ENCODE results near the gene NEDD1.

The NEDD1 gene

DNA sequence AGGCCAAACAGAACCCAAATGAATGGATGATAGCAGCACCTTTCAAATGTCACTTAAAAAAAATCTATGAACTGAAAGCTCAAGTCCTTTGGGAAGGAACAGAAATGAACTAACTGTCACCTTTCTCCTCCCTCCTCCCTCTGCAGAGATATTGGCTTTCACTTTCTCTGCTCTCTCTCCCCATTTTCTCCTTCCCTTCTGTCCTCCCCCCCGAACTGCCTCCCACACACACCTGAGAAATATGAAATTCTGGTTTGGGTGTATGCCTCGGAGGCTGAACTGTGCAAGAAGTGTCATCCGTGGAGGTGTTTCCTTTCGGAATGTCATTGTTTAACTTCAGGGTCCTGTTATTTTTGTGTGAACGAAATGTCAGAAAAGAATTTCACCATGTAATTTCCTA lies 87.8 kb downstream of the NEDD1 start:
- TF ChIP-seq EZH2phosphoT487 (conservative IDR thresholded peaks at IDR 0.05; ENCODE audit: low read length) = no peak
- TF ChIP-seq, protein P1, sequence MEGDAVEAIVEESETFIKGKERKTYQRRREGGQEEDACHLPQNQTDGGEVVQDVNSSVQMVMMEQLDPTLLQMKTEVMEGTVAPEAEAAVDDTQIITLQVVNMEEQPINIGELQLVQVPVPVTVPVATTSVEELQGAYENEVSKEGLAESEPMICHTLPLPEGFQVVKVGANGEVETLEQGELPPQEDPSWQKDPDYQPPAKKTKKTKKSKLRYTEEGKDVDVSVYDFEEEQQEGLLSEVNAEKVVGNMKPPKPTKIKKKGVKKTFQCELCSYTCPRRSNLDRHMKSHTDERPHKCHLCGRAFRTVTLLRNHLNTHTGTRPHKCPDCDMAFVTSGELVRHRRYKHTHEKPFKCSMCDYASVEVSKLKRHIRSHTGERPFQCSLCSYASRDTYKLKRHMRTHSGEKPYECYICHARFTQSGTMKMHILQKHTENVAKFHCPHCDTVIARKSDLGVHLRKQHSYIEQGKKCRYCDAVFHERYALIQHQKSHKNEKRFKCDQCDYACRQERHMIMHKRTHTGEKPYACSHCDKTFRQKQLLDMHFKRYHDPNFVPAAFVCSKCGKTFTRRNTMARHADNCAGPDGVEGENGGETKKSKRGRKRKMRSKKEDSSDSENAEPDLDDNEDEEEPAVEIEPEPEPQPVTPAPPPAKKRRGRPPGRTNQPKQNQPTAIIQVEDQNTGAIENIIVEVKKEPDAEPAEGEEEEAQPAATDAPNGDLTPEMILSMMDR (IDR thresholded peaks at IDR 0.05; ENCODE audit: insufficient read depth, low read length, poor library complexity, severe bottlenecking) = no peak

DNA sequence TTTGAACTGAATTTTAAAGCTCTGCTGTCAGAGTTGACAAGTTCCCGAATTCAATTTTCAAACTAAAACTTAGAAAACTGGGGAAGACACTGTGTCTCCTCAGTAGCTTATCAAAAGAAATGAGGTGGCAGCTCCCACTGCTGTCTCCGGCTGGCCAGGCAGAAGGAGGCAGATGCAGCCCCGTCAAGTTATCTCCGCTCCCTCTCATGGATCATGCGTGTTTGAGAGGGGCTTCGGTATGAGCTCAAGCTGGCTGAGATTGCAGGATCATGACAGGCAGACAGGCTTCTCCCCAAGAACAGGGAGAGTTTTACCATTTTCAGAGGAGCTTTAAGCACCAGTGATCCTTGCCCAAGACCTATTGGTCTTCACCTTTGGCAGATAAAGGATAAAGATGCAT lies 88.8 kb downstream of the NEDD1 start:
- no peaks in the 10 kb centered on the region for H3K27me3 ChIP-seq (ENCODE audit: low read length)
- no peak overlapping the region for H3K4me2 ChIP-seq (ENCODE audit: low read depth, low read length, poor library complexity, severe bottlenecking)
- H4K20me1 ChIP-seq (ENCODE audit: low read depth, low read length) = no peaks in the 10 kb centered on the region
- no peaks in the 10 kb centered on the region for H3K36me3 ChIP-seq (ENCODE audit: low read length)
- H3K4me3 ChIP-seq (ENCODE audit: insufficient read depth, low read length, poor library complexity, severe bottlenecking) = no peak overlapping the region
- H3K9me2 ChIP-seq (replicated peaks; ENCODE audit: insufficient read depth, low read length) = no peaks in the 10 kb centered on the region
- no peaks in the 10 kb centered on the region for H3K9me3 ChIP-seq (ENCODE audit: insufficient read depth, low read length)
- H3F3A ChIP-seq (ENCODE audit: insufficient read depth) = no peaks in the 10 kb centered on the region
- TF ChIP-seq EZH2phosphoT487 (conservative IDR thresholded peaks at IDR 0.05; ENCODE audit: low read length) = no peak
- TF ChIP-seq, protein P1 (IDR thresholded peaks at IDR 0.05; ENCODE audit: insufficient read depth, low read length, poor library complexity, severe bottlenecking) = no peak
- H3K9ac ChIP-seq (ENCODE audit: low read length) = no peak overlapping the region
- H2AFZ ChIP-seq (ENCODE audit: low read depth, low read length, severe bottlenecking) = no peak overlapping the region
- no peaks in the 10 kb centered on the region for H3K79me2 ChIP-seq (ENCODE audit: insufficient read depth, low read length)
- no peak overlapping the region for H3K27ac ChIP-seq (ENCODE audit: low read depth, low read length)

More for the DNA sequence above, 87.8 kb downstream of the NEDD1 start:
- H2AFZ ChIP-seq (ENCODE audit: low read depth, low read length, severe bottlenecking) = no peak overlapping the region
- H4K20me1 ChIP-seq (ENCODE audit: low read depth, low read length) = no peaks in the 10 kb centered on the region
- H3K9ac ChIP-seq (ENCODE audit: low read length) = no peak overlapping the region
- no peaks in the 10 kb centered on the region for H3K9me3 ChIP-seq (ENCODE audit: insufficient read depth, low read length)
- no peaks in the 10 kb centered on the region for H3K79me2 ChIP-seq (ENCODE audit: insufficient read depth, low read length)
- no peak overlapping the region for H3K4me3 ChIP-seq (ENCODE audit: insufficient read depth, low read length, poor library complexity, severe bottlenecking)
- no peak overlapping the region for H3K4me2 ChIP-seq (ENCODE audit: low read depth, low read length, poor library complexity, severe bottlenecking)
- H3K9me2 ChIP-seq (replicated peaks; ENCODE audit: insufficient read depth, low read length) = no peaks in the 10 kb centered on the region
- H3F3A ChIP-seq (ENCODE audit: insufficient read depth) = no peaks in the 10 kb centered on the region
- no peak overlapping the region for H3K27ac ChIP-seq (ENCODE audit: low read depth, low read length)
- H3K27me3 ChIP-seq (ENCODE audit: low read length) = no peaks in the 10 kb centered on the region
- H3K36me3 ChIP-seq (ENCODE audit: low read length) = no peaks in the 10 kb centered on the region

- no peak for TF ChIP-seq EZH2phosphoT487 (conservative IDR thresholded peaks at IDR 0.05; ENCODE audit: low read length)
- TF ChIP-seq, protein P1 (IDR thresholded peaks at IDR 0.05; ENCODE audit: insufficient read depth, low read length, poor library complexity, severe bottlenecking) = no peak
- no peak overlapping the region for H3K27ac ChIP-seq (ENCODE audit: low read depth, low read length)
- no peaks in the 10 kb centered on the region for H3K9me2 ChIP-seq (replicated peaks; ENCODE audit: insufficient read depth, low read length)
- no peaks in the 10 kb centered on the region for H3K36me3 ChIP-seq (ENCODE audit: low read length)
- no peaks in the 10 kb centered on the region for H4K20me1 ChIP-seq (ENCODE audit: low read depth, low read length)
- H3K27me3 ChIP-seq (ENCODE audit: low read length) = no peaks in the 10 kb centered on the region
- H3F3A ChIP-seq (ENCODE audit: insufficient read depth) = no peaks in the 10 kb centered on the region
- no peak overlapping the region for H3K9ac ChIP-seq (ENCODE audit: low read length)
- H3K9me3 ChIP-seq (ENCODE audit: insufficient read depth, low read length) = no peaks in the 10 kb centered on the region
- no peak overlapping the region for H2AFZ ChIP-seq (ENCODE audit: low read depth, low read length, severe bottlenecking)
- no peaks in the 10 kb centered on the region for H3K79me2 ChIP-seq (ENCODE audit: insufficient read depth, low read length)
- H3K4me2 ChIP-seq (ENCODE audit: low read depth, low read length, poor library complexity, severe bottlenecking) = no peak overlapping the region
- H3K4me3 ChIP-seq (ENCODE audit: insufficient read depth, low read length, poor library complexity, severe bottlenecking) = no peak overlapping the region
Measured at GRCh38 chr12:96997797-96998484, 90.9 kb downstream of the NEDD1 start.
